Breast epithelium (tissue), 3 donors: Measurements from ENCODE around the gene ADAM21.

Experiments
- POLR2A ChIP-seq: fragments of 450-650 bp; IDR thresholded peaks from one replicate; pipeline ENCODE4 v1.6.1; 2016; ENCODE audit warnings: antibody characterized with exemption, mild to moderate bottlenecking, moderate library complexity
- TF ChIP-seq, protein P1 (sequence below), 3 donors: fragments of 450-650 bp; IDR thresholded peaks; one replicate each; pipeline ENCODE4 v1.5.1; 2016 to 2017; ENCODE audit warnings: antibody characterized with exemption in 3 of 3, mild to moderate bottlenecking in 3 of 3, moderate library complexity in 3 of 3

DNA sequence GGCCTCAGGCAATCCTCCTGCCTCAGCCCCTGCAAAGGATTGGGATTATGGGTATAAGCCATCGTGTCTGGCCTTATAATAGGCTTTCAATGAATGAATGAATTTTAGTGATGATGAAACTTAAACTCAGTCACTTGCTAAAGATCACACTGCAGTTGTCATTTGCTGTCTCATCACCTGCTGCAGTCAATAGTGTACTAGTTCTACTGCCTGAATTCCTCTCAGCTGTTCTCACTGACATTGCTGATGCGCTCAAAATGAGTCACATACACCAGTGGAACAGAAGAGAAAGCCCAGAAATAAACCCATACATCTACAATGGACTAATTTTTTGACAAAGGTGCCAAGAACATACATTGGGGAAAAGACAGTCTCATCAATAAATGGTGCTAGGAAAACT is 29.4 kb upstream of the ADAM21 start:
- TF ChIP-seq, protein P1, sequence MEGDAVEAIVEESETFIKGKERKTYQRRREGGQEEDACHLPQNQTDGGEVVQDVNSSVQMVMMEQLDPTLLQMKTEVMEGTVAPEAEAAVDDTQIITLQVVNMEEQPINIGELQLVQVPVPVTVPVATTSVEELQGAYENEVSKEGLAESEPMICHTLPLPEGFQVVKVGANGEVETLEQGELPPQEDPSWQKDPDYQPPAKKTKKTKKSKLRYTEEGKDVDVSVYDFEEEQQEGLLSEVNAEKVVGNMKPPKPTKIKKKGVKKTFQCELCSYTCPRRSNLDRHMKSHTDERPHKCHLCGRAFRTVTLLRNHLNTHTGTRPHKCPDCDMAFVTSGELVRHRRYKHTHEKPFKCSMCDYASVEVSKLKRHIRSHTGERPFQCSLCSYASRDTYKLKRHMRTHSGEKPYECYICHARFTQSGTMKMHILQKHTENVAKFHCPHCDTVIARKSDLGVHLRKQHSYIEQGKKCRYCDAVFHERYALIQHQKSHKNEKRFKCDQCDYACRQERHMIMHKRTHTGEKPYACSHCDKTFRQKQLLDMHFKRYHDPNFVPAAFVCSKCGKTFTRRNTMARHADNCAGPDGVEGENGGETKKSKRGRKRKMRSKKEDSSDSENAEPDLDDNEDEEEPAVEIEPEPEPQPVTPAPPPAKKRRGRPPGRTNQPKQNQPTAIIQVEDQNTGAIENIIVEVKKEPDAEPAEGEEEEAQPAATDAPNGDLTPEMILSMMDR (IDR thresholded peaks at IDR 0.05), result no peak
- TF ChIP-seq POLR2A, result no peak
